ENCODE results near the gene CDNF.

The CDNF gene

DNA sequence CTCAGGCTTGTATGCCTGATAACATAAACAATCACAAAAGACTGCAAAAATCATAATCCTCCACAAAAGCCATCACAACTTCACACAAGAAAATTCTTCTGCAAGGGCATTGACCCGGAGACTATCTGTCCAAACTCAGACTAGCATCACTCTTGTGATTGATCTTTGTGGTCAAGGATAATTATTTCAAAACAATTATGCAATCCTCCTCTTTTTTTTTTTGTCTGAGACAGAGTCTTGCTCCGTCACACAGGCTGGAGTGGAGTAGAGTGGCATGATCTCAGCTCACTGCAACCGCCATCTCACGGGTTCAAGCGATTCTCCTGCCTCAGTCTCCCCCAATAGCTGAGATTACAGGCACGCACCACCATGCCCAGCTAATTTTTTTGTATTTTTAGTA lies 22.2 kb downstream of the CDNF start:
- no peak for TF ChIP-seq CTCF (IDR thresholded peaks at IDR 0.05; ENCODE audit: poor library complexity, severe bottlenecking)

DNA sequence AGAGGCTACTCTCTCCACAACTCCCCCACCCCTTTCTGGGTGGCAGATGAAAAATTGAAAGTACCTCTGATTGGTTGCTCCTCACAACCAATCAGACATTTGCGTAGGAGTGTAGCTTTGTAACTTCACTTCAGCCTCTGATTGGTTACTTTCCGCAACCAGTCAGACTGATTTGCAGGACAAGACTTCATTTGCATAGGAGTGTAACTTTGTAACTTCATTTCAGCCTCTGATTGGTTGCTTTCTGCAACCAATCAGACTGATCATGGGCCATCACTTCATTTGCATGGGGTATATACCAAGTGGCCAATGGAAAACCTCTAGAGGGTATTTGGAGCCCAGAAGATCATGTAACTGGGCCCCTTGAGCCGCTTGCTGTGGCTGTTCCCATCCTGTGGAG lies 25.6 kb downstream of the CDNF start:
- Histone ChIP-seq H3K27me3 (ENCODE audit: insufficient read depth, poor library complexity, severe bottlenecking) (no peaks in the 10 kb centered on the region), H3K27ac (ENCODE audit: poor library complexity, severe bottlenecking) (no peak overlapping the region), H3K36me3 (ENCODE audit: low read depth) (no peaks in the 10 kb centered on the region), H3K4me1 (ENCODE audit: insufficient read depth, poor library complexity, severe bottlenecking) (peaks cover 14% of the 10 kb centered on the region), H3K4me3 (ENCODE audit: severe bottlenecking) (no peak overlapping the region), H3K9me3 (ENCODE audit: severe bottlenecking) (no peaks in the 10 kb centered on the region)
- DNase-seq (ENCODE audit: low spot score) (no peak), ATAC-seq (ENCODE audit: low read depth) (no peak)
- no peak for TF ChIP-seq CTCF (IDR thresholded peaks at IDR 0.05; ENCODE audit: poor library complexity, severe bottlenecking)

More for the DNA sequence above, 22.2 kb downstream of the CDNF start:
- Histone ChIP-seq H3K4me3 (ENCODE audit: severe bottlenecking) (no peak overlapping the region), H3K27ac (ENCODE audit: poor library complexity, severe bottlenecking) (no peak overlapping the region), H3K4me1 (ENCODE audit: insufficient read depth, poor library complexity, severe bottlenecking) (peaks cover 12% of the 10 kb centered on the region), H3K9me3 (ENCODE audit: severe bottlenecking) (no peaks in the 10 kb centered on the region), H3K36me3 (ENCODE audit: low read depth) (no peaks in the 10 kb centered on the region), H3K27me3 (ENCODE audit: insufficient read depth, poor library complexity, severe bottlenecking) (no peaks in the 10 kb centered on the region)
- DNase-seq (ENCODE audit: low spot score) = no peak
- ATAC-seq (ENCODE audit: low read depth) = no peak

GRCh38 chr10:14810969-14811953 lies 26.6 kb downstream of the CDNF start:
- Histone ChIP-seq H3K36me3 (ENCODE audit: low read depth) (no peaks in the 10 kb centered on the region), H3K4me1 (ENCODE audit: insufficient read depth, poor library complexity, severe bottlenecking) (peaks cover 17% of the 10 kb centered on the region), H3K9me3 (ENCODE audit: severe bottlenecking) (no peaks in the 10 kb centered on the region), H3K27ac (ENCODE audit: poor library complexity, severe bottlenecking) (no peak overlapping the region), H3K27me3 (ENCODE audit: insufficient read depth, poor library complexity, severe bottlenecking) (no peaks in the 10 kb centered on the region), H3K4me3 (ENCODE audit: severe bottlenecking) (no peak overlapping the region)
- ATAC-seq (ENCODE audit: low read depth) (no peak), DNase-seq (ENCODE audit: low spot score) (no peak)
- no peak for TF ChIP-seq CTCF (IDR thresholded peaks at IDR 0.05; ENCODE audit: poor library complexity, severe bottlenecking)

- DNase-seq (ENCODE audit: low spot score) = no peak
- TF ChIP-seq CTCF (IDR thresholded peaks at IDR 0.05; ENCODE audit: poor library complexity, severe bottlenecking) = no peak
- H3K4me3 ChIP-seq (ENCODE audit: severe bottlenecking) = no peak overlapping the region
- peak; percentile 19; the same call in 1 of the 3 replicates for ATAC-seq (ENCODE audit: low read depth)
- peaks cover 22% of the 10 kb centered on the region for H3K4me1 ChIP-seq (ENCODE audit: insufficient read depth, poor library complexity, severe bottlenecking)
- no peak overlapping the region for H3K27ac ChIP-seq (ENCODE audit: poor library complexity, severe bottlenecking)
- H3K9me3 ChIP-seq (ENCODE audit: severe bottlenecking) = no peaks in the 10 kb centered on the region
- no peaks in the 10 kb centered on the region for H3K27me3 ChIP-seq (ENCODE audit: insufficient read depth, poor library complexity, severe bottlenecking)
- no peaks in the 10 kb centered on the region for H3K36me3 ChIP-seq (ENCODE audit: low read depth)
These were observed 31.5 kb downstream of the CDNF start for GRCh38 chr10:14806318-14806717.

DNA sequence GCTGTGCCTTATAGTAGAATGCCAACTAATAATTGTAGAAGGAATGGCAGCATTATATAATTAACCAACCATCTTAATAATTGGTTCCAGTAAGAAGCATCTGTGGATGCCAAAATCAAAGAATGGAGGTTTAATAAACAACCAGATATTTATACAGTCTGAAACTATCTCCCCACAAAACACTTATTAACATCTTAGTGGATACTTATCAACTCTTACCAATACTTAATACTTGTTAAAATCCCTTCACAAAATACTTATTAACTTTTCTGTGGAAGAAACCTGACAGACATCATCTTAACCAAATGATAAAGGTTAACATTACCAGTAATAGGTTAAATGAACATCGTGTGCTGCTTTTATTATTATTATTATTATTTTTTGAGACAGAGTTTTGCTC lies 34.0 kb downstream of the CDNF start:
- Histone ChIP-seq H3K9me3 (ENCODE audit: severe bottlenecking) (no peaks in the 10 kb centered on the region), H3K36me3 (ENCODE audit: low read depth) (no peaks in the 10 kb centered on the region), H3K4me3 (ENCODE audit: severe bottlenecking) (no peak overlapping the region), H3K27me3 (ENCODE audit: insufficient read depth, poor library complexity, severe bottlenecking) (no peaks in the 10 kb centered on the region), H3K27ac (ENCODE audit: poor library complexity, severe bottlenecking) (no peak overlapping the region), H3K4me1 (ENCODE audit: insufficient read depth, poor library complexity, severe bottlenecking) (peaks cover 12% of the 10 kb centered on the region)
- TF ChIP-seq CTCF (IDR thresholded peaks at IDR 0.05; ENCODE audit: poor library complexity, severe bottlenecking) = no peak
- DNase-seq (ENCODE audit: low spot score) (no peak), ATAC-seq (ENCODE audit: low read depth) (no peak)
